GM12873 (cell line): ENCODE results near the gene NSUN2.

ENCODE experiments used
- CTCF ChIP-seq: IDR thresholded peaks from 2 replicates; pipeline ENCODE4 v1.5.1; 2012; ENCODE audit warnings: low read depth, mild to moderate bottlenecking, moderate library complexity, low read length, control low read depth; ENCODE audit not compliant: insufficient read depth; ENCODE audit errors: missing control alignments

The NSUN2 gene

DNA sequence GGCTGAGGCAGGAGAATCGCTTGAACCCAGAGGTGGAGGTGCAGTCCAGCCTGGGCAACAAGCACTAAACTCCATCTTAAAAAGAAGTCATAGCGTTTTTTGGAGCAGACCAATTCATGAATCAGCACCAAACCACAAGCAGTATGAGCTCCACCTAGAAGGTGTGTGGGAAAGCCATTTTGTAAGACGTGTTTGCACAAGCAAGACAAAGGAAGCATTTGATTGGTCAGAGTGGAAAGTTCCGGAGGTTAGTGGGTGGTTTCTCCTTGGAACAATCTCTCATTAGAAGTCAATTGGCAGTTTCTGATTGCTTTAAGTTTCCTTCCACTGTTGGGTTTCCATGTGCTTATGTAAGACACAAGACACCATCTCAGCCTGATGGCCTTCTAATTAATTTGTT, 5.4 kb upstream of the NSUN2 start:
- no peak for TF ChIP-seq CTCF

GRCh38 chr5:6637590-6637989, 4.7 kb upstream of the NSUN2 start:
- TF ChIP-seq CTCF: no peak

GRCh38 chr5:6637022-6637421, 4.2 kb upstream of the NSUN2 start:
- no peak for TF ChIP-seq CTCF

DNA sequence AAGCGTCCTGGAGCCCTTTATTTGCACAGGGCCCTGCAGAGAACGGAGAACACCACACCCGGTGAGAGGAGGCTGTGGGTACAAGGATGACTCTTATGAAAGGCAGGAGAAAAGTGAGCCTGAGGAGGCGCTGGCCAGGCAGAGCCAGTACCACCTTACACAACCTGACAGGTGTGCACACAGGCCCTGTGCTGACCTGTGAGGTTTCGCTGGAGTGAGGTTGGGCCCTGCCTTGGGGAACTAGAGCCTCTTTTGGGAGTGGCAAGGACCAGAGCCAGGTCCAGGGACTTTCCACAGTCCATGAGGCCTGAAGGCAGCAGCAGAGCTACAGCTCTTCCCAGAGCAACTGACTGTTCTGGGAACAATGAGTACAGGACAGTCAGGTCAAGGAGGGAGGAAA, 3.4 kb upstream of the NSUN2 start:
- TF ChIP-seq CTCF: no peak

DNA sequence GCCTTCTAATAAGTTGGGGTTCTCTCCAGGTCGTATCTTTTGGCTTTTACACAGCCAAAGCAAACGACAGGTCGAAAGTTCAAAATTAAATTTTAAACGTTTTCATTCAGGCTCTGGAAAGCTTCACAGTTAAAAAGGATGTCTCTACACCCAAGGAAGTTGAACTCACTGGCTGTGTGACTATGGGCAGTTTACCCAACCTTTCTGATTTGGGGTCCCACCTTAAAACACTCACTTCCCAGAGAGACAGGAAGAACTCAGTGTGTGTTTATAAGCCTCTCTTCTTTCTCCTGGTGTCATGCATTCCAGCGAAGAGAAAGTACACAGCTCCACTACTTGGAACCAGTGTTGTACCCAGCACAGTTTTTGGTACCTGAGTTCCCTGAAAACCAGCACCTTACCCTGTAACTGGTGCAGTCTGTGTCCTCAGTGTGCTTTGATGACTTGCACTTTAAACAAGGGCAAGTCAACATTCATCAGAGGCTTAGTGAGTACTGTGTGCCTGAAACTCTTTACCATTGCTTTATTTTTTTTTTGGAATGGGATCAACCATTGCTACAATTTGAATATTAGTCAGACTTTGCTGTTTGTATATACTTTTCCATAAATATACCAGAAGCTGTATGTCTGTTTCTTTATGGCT, 2.1 kb upstream of the NSUN2 start:
- TF ChIP-seq CTCF: no peak

DNA sequence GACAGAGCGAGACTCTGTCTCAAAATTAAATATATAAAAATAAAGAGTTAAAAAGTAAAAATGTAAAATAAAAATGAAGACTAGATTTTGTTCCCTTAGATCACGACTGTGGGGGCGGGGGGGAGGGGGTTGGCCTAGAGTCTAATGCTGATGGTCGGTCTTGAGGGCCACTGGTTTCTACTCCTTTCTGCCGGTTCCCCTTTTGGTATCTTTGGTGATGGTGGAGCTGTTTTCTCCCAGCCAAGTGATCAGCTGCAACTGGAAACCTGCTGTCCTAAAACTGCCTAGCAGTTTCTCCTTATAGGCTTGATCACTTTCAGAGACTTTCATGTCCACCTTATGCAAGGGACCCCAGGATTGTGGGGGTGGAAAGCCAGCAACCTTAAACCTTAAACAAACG, 1.5 kb upstream of the NSUN2 start:
- TF ChIP-seq CTCF: no peak

DNA sequence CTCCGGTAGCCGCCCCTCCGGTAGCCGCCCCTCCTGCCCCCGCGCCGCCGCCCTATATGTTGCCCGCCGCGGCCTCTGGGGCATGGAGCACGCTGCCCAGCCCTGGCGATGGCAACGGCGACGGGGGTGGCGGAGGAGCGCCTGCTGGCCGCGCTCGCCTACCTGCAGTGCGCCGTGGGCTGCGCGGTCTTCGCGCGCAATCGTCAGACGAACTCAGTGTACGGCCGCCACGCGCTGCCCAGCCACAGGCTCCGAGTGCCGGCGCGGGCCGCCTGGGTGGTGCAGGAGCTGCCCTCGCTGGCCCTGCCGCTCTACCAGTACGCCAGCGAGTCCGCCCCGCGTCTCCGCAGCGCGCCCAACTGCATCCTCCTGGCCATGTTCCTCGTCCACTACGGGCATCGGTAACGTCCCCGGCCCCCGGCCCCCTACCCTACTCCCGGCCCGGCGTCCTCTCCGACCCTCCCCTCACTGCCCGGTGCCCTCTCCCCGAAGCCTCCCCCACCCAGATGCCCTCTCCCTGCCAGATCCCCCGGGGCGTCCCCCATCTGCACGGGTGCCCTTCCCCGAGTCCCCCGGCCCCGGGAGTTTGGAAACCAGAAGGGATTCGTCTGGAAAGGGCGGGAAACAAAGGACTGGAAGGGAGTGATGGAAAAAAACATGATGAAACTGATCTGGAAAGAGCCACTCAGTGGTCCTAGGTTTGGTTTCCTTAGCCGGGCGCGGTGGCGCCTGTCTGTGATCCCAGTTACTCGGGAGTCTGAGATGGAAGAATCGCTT, 813 bp upstream of the NSUN2 start:
- no peak for TF ChIP-seq CTCF
